KMS-11 (cell line): ENCODE data around the gene SEMA3D.

Experiments used
- H2AFZ ChIP-seq: fragments of 200-600 bp; sonication (generic); 2 replicates; pipeline ENCODE4 v1.6.1; 2016; ENCODE audit warnings: antibody characterized with exemption, mixed run types, low read depth
- H3K27ac ChIP-seq: fragments of 200-600 bp; sonication (generic); 2 replicates; pipeline ENCODE4 v1.6.1; 2016; ENCODE audit warnings: mild to moderate bottlenecking, mixed run types
- H3K27me3 ChIP-seq: fragments of 200-600 bp; sonication (generic); 2 replicates; pipeline ENCODE4 v1.6.1; 2017; ENCODE audit warnings: mild to moderate bottlenecking, low read depth, mixed run types, moderate library complexity; ENCODE audit not compliant: insufficient read depth
- H3K36me3 ChIP-seq: fragments of 200-600 bp; sonication (generic); 2 replicates; pipeline ENCODE4 v1.6.1; 2017; ENCODE audit warnings: mild to moderate bottlenecking, mixed run types; ENCODE audit not compliant: insufficient read depth
- H3K4me1 ChIP-seq: fragments of 200-600 bp; sonication (generic); 2 replicates; pipeline ENCODE4 v1.6.1; 2016; ENCODE audit warnings: mild to moderate bottlenecking, low read depth, mixed run types; ENCODE audit not compliant: poor library complexity, severe bottlenecking
- H3K4me2 ChIP-seq: fragments of 200-600 bp; sonication (generic); 2 replicates; pipeline ENCODE4 v1.7.0; 2016; ENCODE audit warnings: mild to moderate bottlenecking, mixed run types
- H3K4me3 ChIP-seq: fragments of 200-600 bp; sonication (generic); IDR thresholded peaks from 2 replicates; pipeline ENCODE4 v1.6.1; 2017; ENCODE audit warnings: low read depth, low read length, mixed read lengths; ENCODE audit not compliant: insufficient read depth
- H3K79me2 ChIP-seq: fragments of 200-600 bp; sonication (generic); 2 replicates; pipeline ENCODE4 v1.6.1; 2016; ENCODE audit warnings: low read depth, mixed run types; ENCODE audit not compliant: insufficient read depth
- H3K9ac ChIP-seq: fragments of 200-600 bp; sonication (generic); 2 replicates; pipeline ENCODE4 v1.6.1; 2016; ENCODE audit warnings: mild to moderate bottlenecking, mixed run types
- H4K20me1 ChIP-seq: fragments of 200-600 bp; sonication (generic); 2 replicates; pipeline ENCODE4 v1.6.1; 2016; ENCODE audit warnings: mild to moderate bottlenecking, mixed run types; ENCODE audit not compliant: insufficient read depth
- CTCF ChIP-seq: fragments of 200-600 bp; sonication (generic); conservative IDR thresholded peaks from 2 replicates; pipeline ENCODE4 v1.6.1; 2017; ENCODE audit warnings: low read depth, mild to moderate bottlenecking, antibody characterized with exemption, low read length, moderate library complexity, mixed read lengths

The SEMA3D gene

GRCh38 chr7:85176197-85176596 is 10.7 kb downstream of the SEMA3D start:
- Histone ChIP-seq H3K4me3 (no peak overlapping the region), H3K9ac (no peak overlapping the region), H4K20me1 (no peaks in the 10 kb centered on the region), H2AFZ (no peak overlapping the region), H3K4me2 (no peak overlapping the region), H3K27ac (no peak overlapping the region), H3K79me2 (no peaks in the 10 kb centered on the region), H3K36me3 (no peaks in the 10 kb centered on the region), H3K27me3 (no peaks in the 10 kb centered on the region), H3K4me1 (no peaks in the 10 kb centered on the region)
- TF ChIP-seq CTCF = no peak

DNA sequence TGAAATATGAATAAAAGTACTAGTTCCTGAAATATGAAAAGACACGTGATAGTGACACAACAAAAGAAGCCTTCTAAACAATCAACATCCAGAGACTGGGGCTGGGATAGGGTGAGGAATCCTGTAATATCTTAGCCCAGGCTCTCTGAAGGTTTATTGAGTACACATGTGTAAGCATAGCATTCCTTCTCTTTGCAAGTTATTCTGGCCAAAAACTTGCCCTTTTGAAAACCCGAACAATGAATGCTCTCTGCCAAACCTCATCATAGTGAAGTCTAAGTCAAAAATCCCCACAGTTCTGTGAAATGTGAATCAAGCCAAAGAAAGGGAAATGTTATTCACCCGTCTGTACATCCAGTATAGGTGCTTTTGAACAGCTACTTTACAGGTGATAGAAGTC is 11.6 kb downstream of the SEMA3D start:
- no peak overlapping the region for H3K27ac ChIP-seq
- no peak overlapping the region for H3K4me2 ChIP-seq
- no peak overlapping the region for H2AFZ ChIP-seq
- H3K27me3 ChIP-seq = no peaks in the 10 kb centered on the region
- no peaks in the 10 kb centered on the region for H3K4me1 ChIP-seq
- H3K9ac ChIP-seq = no peak overlapping the region
- no peaks in the 10 kb centered on the region for H4K20me1 ChIP-seq
- no peak for TF ChIP-seq CTCF
- no peaks in the 10 kb centered on the region for H3K79me2 ChIP-seq
- H3K4me3 ChIP-seq = no peak overlapping the region
- no peaks in the 10 kb centered on the region for H3K36me3 ChIP-seq

DNA sequence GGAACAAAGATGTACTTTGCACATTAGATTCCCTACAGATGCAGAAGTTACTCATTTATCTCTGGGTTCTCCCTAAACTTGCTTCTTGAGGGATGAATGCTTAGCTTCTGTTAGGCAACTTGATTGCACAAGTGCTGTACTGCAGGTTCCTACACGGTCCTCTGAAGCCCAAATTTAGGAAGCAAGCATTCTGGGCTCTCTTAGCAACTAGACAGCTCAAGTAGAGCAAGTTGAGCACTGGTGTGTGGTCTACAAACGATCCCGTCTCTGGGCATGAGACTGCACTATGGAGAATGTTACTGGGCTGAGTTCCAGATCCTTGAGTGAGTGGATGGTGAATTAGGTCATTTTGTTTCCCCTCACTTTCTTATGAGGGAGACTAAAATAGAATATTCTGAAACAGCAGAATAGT is 14.3 kb downstream of the SEMA3D start:
- no peak overlapping the region for H3K27ac ChIP-seq
- H3K79me2 ChIP-seq = no peaks in the 10 kb centered on the region
- H3K9ac ChIP-seq = no peak overlapping the region
- no peak overlapping the region for H2AFZ ChIP-seq
- no peak overlapping the region for H3K4me3 ChIP-seq
- no peaks in the 10 kb centered on the region for H3K4me1 ChIP-seq
- H3K4me2 ChIP-seq = no peak overlapping the region
- no peaks in the 10 kb centered on the region for H3K36me3 ChIP-seq
- H4K20me1 ChIP-seq = no peaks in the 10 kb centered on the region
- no peaks in the 10 kb centered on the region for H3K27me3 ChIP-seq
- TF ChIP-seq CTCF = no peak

- Histone ChIP-seq H3K79me2 (no peaks in the 10 kb centered on the region), H3K36me3 (no peaks in the 10 kb centered on the region), H3K4me1 (no peaks in the 10 kb centered on the region), H3K4me3 (no peak overlapping the region), H3K27ac (no peak overlapping the region), H3K4me2 (no peak overlapping the region), H3K27me3 (no peaks in the 10 kb centered on the region), H2AFZ (no peak overlapping the region), H4K20me1 (no peaks in the 10 kb centered on the region), H3K9ac (no peak overlapping the region)
- TF ChIP-seq CTCF = no peak
These were observed 19.2 kb downstream of the SEMA3D start for GRCh38 chr7:85167636-85168035.

- no peak overlapping the region for H2AFZ ChIP-seq
- no peaks in the 10 kb centered on the region for H3K4me1 ChIP-seq
- H3K79me2 ChIP-seq = no peaks in the 10 kb centered on the region
- H3K9ac ChIP-seq = no peak overlapping the region
- no peak overlapping the region for H3K4me2 ChIP-seq
- H3K27ac ChIP-seq = no peak overlapping the region
- H3K36me3 ChIP-seq = no peaks in the 10 kb centered on the region
- H3K4me3 ChIP-seq = no peak overlapping the region
- H4K20me1 ChIP-seq = no peaks in the 10 kb centered on the region
- no peaks in the 10 kb centered on the region for H3K27me3 ChIP-seq
- no peak for TF ChIP-seq CTCF
These were observed 21.6 kb downstream of the SEMA3D start for GRCh38 chr7:85165263-85165662.
